Measurements from ENCODE around the gene TNS4.
A peak's percentile ranks its signal among the peaks of the same experiment; 100 is the strongest.

The TNS4 gene

DNA sequence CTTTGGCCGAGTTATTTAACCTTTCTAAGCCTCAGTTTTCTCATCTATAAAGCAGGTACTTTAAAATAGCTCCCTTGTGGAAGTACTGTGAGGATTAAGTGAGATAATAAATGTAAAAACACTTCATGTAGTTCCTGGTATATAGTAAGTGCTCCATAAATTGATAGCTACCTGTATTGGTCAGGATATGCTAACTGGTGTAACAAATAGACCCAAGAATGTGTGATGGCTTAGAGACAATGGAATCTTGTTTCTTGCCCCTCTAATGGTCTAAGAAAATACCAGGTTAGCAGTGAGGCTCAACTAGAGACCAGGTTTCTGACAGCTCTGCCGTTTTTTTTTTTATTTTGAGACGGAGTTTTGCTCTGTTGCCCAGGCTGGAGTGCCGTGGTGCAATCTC, 34.0 kb upstream of the TNS4 start:
- no peak for DNase-seq (ENCODE audit: low read depth in 2 of 2)

DNA sequence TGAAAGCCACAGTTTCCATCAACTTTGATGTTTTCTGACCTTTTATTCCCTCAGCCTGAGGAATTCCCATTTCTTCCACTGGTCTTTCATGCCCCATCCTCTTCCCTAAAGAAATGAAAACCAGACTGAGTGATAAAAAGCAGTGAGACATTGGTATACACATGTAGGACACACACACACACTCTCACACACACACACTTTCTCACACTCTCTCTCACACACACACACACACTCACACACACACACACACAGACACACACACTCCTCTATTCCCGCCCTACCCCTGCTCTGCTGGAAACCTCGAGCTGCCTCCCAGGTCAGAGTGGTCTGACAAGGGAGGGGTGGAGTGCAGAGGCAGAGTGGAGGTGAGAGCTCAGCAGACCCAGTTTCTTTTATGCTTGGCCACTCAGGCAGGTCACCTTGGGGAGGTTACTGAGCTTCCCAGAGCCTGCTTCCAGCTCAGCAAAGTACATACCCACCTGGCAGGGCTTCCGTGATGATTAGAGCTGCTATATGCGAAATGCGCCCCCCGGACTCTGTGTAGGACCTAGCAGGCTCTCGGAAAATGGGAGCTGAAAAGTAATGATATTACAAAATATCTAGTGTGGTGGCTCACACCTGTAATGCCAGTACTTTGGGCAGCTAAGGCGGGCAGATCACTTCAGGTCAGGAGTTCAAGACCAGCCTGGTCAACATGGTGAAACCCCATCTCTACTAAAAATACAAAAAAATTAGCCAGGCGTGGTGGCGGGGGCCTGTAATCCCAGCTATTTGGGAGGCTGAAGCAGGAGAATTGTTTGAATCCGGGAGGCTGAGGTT, 33.2 kb upstream of the TNS4 start:
- DNase-seq (ENCODE audit: low read depth in 2 of 2): no peak

DNA sequence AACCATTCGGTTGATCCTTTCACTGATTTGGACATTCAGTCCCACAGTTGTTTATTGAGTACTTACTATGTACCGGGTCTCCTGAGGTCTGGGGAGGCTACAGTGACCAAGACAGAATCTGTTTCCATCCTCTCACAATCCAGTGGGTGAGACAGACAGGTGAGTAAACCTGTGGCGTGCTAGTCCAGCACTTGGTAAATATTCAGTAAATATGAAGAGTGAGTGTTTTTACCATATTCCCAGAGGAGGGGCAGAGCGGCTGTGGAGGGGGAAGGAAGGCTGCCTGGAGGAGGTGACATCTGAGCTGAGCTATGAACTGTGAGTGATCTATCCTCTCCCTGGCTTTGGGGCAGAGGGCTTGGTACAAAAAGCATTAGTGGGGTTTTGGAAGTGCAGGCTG, 32.5 kb upstream of the TNS4 start:
- no peak for DNase-seq (ENCODE audit: low read depth in 2 of 2)

DNA sequence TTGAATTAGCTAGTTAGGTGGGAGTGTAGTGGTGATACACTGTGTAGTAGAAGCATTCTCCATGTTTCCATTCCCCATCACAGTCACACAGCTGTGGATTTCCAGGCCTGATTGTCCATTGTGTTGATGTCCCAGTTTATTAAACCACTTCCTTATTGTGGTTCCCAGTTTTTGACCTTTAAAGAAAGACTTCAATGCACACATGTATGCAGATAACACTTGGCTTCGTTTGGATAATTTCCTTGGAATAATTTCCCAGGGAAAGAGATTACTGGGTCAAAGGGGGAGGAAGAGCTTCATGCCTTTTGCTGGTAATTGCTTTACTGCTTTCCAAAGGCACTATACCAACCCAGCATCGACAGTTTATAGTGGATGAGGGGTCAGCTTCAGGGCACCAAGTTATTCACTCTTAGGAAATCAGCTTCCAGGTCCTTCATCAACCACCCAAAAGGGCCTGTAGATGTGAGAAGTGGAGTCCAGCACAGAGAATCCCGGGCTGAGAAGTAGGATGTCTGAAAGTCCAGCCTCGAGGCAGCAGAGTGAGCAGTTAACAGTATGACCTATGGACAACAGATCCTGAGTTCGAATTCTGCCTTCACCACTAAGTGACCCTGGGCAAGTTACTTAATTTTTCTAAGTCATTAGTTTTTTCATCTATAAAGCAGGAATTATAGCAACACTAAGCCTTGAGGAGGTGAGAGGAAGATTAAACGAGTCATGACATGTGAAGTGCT, 31.3 kb upstream of the TNS4 start:
- no peak for DNase-seq (ENCODE audit: low read depth in 2 of 2)

DNA sequence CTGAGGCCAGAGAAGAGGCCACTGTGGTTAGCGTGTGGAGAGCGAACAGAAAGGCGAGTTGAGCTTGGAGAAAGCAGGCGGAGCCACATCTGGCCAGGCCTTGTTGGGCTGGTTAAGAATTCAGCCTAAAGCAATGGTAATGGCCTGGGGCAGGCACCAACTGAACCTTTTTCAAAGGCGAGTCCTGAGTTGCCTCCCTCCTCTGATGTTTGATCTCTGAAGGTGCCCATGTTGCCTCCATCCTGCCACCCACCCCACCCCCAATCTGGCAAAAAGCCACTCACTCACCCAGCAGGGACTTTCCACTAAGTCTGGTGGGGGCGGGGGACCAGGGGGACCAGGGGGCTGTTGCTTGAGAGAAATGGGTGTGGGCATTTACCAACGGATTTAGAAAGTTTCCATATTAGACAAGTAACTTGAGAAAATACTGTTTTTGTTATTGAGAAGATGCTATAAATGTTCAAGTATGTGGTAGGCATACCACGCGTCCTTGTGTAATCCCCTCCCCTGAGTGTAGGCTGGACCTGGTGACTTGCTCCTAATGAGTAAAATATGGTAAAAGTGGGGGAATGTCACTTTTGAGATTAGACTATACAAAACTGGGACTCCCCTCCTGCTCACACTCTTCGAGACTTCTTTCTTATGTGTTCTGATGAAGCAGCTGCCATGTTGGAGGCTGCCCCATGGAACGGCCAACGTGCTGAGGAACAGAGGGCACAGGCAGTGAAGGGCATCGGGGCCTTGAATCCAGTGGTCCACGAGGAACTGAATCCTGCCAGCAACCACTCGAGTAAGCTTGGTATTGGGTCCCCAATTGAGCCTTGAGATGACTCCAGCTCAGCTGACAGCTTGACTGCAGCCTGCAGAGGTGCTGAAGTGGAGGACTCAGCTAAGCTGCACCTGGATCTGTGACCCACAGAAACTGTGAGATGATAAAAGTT, 29.9 kb upstream of the TNS4 start:
- peak; percentile 65 to 71 for DNase-seq (ENCODE audit: low read depth in 2 of 2)

DNA sequence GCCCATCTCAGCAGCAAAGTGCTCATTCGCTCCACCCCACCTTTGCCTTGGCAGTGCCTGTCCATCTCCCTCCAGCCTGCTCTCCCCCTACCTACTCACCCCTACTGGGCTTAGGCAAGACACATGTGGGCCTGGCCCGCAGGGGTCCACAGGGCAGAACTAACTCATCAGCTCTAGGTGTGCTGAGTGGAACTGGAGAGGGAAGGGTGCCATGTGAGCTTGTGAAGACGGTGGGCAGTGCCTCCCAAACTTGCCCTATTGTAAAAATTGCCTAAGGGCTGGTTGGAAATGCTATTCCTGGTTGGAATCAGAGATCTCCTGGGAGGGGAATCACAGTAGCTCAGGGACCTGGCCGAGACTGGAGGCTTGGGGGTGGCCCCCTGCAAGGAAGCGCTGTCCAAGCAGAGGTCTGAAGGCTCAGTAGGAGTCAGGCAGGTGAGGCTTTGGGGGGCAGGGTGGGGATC, 29.1 kb upstream of the TNS4 start:
- no peak for DNase-seq (ENCODE audit: low read depth in 2 of 2)

DNA sequence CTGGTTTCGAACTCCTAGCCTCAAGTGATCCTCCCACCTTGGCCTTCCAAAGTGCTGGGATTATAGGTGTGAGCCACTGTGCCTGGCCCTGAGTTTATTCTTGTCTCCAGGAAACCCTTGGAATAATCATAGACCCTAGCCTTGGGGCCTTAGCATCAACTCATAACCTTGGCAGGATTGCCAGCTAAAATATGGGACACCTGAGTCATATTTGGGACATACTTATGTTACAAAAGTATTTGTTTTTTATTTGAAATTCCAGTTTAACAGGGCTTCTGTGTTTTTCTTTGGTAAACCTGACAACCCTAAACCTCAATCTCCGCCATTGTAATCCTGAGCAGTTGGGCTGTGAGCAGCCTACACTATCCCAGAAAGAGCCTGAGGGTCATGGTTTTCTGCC, 28.6 kb upstream of the TNS4 start:
- no peak for DNase-seq (ENCODE audit: low read depth in 2 of 2)

DNA sequence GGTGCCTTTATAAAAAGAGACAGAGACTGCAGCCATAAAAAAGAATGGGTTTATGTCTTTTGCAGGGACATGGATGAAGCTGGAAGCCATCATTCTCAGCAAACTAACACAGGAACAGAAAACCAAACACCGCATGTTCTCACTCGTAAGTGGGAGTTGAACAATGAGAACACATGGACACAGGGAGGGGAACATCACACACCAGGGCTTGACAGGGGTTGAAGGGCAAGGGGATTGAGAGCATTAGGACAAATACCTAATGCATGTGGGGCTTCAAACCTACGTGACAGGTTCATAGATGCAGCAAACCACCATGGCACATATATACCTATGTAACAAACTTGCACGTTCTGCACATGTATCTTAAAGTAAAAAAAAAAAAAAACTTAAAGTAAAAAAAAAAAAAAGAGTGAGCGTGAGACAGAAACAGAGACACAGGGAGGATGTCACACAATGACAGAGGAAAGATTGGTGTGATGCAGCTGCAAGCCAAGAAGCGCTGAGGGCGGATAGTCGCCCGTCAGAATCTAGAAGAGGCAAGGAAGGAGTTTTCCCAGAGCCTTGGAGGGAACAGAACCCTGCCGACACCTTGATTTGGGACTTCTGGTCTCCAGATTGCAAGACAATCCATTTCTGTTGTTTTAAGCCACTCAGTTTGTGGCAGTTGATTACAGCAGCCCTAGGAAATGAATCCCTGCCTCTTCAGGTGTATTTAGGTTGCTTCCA, 27.4 kb upstream of the TNS4 start:
- no peak for DNase-seq (ENCODE audit: low read depth in 2 of 2)

DNA sequence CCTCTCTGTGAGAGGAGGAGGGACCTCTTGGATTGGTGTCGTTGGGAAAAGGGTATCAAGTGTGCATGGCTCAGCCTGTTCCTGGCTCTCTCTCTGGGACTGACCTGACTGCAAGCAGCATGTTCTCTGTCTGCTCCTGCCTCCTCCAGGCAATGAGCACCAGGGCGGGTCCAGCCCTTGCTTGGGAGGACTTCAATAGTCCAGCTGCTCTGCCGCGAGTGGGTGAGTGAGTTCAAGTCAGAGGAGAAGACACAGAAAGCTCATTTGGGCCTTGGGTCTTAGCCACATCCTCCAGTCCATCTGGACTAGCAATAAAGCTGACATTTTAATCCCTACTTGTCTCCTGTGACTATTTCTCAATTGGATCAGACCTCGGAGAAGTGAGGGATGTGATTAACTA, 25.2 kb upstream of the TNS4 start:
- no peak for DNase-seq (ENCODE audit: low read depth in 2 of 2)

DNA sequence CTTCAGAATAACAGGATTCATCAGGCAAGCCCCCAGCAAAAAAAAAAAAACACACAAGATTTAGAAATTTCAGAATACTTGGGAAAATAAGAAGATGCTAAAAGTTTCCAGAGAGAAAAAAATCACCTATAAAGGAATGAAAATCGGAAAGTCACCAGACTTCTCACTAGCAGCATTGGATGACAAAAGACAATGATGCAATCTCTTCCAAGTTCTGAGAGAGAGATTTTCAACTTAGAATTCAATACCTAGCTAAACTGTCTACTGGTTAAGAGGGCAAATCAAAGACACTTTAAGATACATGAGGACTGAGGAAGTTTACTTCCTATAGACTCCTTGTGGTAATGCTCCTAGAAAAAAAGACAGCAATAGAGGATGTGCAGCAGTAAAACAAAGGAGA, 23.9 kb upstream of the TNS4 start:
- no peak for DNase-seq (ENCODE audit: low read depth in 2 of 2)

DNA sequence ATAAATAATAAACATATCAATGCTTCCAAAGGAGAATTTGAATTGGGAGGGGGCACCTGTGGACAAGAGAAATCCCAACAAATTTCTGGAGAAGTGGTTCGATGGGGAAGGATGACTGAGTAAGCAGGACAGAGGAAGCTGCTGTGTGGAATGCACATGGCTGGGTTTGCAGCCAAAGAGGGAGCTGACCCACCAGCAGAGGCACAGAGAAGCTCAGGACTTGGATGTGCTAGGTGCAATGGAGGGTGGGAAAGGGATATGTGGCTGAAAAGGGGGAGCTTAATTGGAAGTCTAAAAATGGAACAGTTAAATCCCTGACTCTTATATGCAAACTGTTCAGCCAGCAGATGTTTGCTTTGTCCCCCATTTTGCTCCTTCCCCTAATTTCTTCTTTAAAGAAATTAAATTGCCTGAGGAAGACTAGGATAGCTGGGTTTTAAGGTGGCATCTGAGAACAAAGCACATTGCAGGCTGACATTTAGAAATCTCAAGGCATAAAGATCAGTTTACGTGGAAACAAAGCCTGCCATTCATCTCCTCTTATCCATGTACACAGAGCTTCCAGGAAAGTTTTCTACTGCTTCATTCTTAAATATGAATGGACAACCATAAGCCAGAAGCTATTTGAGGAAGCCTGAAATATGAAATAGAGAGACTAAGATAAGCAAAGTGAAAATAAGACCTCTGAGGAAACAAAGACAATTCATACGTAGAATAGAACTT, 23.0 kb upstream of the TNS4 start:
- DNase-seq (ENCODE audit: low read depth in 2 of 2): no peak

DNA sequence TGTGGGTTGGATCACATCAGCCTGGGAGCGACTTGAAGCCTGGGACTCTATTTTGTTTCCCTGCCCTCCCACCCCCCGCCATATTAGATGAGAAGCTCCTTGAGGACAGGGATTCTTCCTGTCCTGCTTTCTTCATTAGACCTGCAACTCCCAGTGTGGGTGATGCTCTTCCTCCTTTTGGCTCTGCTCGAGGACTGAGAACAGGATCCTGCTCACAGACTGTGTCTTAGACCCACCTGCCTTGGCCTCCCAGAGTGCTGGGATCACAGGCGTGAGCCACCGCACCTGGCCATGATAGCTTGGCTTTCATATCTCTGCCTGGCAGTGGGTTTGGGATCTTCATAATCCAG, 21.5 kb upstream of the TNS4 start:
- DNase-seq (ENCODE audit: low read depth in 2 of 2): no peak

DNA sequence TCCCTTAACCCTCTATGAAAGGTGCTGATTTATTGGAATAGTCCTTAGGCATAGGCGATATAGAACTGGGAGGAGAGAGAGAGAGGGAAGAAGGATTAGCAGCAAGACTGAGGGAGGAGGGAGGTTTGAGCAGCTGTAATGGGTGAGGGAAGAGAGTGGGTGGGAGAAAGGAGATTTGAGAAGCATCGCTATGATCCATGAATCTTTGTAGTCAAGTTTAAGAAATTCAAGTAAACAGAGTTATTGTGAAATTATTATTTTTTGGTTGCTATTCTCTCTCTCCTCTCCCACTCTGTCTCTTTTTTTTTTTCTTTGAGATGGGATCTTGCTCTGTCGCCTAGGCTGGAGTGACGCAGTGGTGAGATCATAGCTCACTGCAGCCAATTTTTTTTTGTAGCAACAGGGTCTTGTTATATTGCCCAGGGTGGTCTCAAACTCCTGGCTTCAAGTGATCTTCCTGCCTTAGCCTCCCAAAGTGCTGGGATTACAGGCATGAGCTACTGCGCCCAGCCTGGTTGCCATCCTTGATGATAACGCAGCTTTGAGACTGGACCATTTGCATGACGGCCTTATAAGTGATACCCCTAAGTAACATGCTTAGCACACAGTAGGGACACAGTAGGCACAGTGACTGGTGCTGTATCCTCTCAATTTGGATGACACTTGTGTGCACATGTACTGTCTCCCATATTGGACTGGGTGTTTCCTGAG, 21.0 kb upstream of the TNS4 start:
- DNase-seq (ENCODE audit: low read depth in 2 of 2): no peak

DNA sequence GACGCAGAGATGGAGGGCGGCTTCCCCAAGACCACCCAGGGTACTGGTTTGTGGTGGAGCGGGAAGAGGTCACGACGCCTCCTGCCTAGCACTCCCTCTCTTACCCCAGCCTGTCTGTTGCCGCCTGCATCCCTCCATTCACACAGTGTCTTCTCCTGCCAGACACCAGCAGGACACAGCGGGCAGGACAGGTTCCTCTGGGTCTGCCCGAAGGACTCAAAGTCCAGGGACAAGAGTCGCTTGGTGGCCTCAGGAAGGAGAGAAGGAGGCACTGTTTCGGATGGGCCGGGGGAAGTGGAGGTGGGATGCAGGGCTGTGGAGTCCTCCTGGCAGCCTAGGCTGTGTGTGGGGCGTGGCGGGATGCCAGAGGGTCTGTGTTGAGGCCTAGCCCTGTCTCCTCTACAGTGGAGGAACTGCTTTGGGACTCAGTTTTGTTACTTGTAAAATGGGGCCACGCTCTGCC, 19.6 kb upstream of the TNS4 start:
- no peak for DNase-seq (ENCODE audit: low read depth in 2 of 2)

DNA sequence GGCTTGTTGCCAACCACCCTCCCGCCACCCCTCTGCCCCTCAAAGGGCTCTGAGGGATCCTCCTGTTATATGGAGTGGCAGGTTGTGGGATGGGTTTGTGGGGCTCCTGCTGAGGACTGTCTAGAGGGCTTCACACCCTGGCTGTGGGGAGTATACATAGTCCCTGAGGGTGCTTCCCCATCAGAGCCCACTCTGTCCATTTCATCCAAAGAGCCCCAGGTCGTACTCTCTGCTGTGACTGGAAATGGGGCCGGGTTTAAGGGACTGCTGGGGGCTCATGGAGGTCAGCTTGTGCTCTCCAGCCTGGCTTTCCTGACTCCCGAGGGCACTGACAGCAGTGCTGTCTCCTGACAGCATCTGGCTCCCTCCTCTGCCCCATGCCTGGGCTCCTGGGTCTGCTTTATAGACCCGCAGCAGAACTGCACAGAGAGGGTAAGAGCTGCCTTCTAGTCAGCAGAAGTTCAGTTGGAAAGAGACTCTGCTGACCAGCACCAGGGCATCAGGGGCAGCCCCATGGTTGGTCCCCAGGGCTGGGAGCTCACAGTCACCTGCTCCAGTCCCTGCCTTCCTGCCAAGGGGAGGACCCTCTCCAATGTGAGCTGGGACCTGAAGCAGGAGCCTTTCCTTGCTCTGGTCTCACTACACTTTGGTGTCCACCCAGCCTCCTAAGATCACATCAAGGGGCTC, 17.8 kb upstream of the TNS4 start:
- no peak for DNase-seq (ENCODE audit: low read depth in 2 of 2)

DNA sequence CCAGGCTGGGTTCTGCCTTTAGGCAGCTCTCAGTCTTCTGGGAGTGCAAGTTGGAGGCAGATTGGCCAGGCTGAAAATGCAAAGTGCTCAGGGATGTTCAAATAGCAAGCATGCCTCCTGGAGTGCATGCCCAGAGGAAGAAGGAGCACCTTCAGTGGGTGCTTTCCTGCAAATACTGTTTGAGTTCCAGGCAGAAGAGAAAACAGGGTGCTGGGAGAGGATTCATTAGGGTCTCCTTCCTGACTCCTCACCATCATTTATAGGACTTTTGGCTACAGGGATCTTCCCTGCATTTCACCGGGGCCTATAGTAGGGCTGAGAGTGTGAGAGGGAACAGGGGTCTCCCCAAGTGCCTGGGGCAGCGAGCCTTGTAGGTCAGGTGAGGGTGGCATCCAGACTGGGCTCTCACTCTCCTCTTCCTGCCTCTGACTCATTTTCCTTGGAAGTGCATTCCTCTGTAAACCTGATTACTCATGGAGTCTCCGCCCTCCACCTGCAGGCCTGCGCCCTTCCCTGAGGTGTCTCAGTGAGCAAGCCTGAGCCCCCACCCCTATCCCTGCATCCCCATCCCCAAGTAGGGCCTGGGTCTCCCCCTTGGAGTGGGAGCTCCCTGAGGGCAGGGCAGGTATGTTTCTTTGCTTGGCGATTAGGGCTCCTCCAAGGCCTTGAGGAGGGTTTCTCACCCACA, 17.1 kb upstream of the TNS4 start:
- DNase-seq (ENCODE audit: low read depth in 2 of 2): no peak

DNA sequence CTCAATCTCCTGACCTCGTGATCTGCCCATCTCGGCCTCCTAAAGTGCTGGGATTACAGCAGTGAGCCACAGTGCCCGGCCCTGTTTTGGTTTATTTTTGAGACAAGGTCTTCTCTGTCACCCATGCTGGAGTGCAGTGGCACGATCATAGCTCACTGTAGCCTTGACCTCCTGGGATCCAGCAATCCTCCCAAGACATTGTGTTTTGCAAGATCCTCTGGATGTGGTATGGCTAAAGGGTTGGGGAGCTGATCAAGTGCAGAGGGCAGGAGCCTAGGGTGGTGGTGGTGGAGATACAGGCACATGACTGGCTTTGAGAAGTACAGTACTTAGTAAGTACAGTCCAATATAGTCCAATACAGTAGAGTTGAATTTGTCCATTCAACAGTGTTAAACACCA, 16.6 kb upstream of the TNS4 start:
- DNase-seq (ENCODE audit: low read depth in 2 of 2): no peak

DNA sequence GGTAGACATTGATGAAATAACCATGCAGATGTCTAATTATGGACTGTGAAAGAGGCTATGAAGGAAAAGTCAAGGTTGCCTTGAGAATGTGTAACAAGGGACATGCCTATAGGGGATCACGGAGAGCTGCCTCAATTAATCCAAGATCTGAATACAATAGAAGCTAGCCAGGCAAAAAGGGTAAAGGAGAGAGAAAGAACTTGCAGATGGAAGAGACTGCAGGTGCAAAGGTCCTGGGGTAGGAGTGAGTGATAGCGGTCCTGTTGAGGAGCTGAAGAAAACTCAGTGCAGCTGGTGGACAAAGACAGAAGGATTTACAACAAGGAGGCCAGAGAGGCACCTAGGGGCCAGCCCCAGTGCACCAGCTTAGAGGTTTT, 15.9 kb upstream of the TNS4 start:
- DNase-seq (ENCODE audit: low read depth in 2 of 2): no peak

All from stimulated activated CD8-positive, alpha-beta memory T cell treated with anti-CD3 and anti-CD28 coated beads, Interleukin-7, amount 100 ng/mL, for 4 hours (primary cell).